GM18517 (cell line): ENCODE measurements around the gene NCAPH2.

Experiments
- ATAC-seq: cut with Tn5 transposase; IDR thresholded peaks from one replicate; pipeline ENCODE4 v1.9.1; 2021; ENCODE audit warnings: mild to moderate bottlenecking, moderate library complexity; ENCODE audit not compliant: unreplicated experiment

The NCAPH2 gene

GRCh38 chr22:50473855-50474671 lies 34.0 kb upstream of the NCAPH2 start:
- no peak for ATAC-seq

- no peak for ATAC-seq
Observed at GRCh38 chr22:50474710-50475651, 33.0 kb upstream of the NCAPH2 start, which contains the start of gene SBF1. SBF1 (minus strand) TSS chr22:50475035; CDS start chr22:50474840, 195 bp downstream.

GRCh38 chr22:50475652-50476002 lies 32.4 kb upstream of the NCAPH2 start:
- ATAC-seq, result no peak

GRCh38 chr22:50476868-50477267 lies 31.2 kb upstream of the NCAPH2 start:
- ATAC-seq, result no peak

GRCh38 chr22:50477923-50478322 lies 30.1 kb upstream of the NCAPH2 start:
- ATAC-seq, result no peak

GRCh38 chr22:50479721-50480120 lies 28.3 kb upstream of the NCAPH2 start:
- no peak for ATAC-seq

GRCh38 chr22:50481045-50481439 lies 27.0 kb upstream of the NCAPH2 start:
- ATAC-seq, result no peak

- ATAC-seq, result no peak
Observed at GRCh38 chr22:50481440-50482106, 26.5 kb upstream of the NCAPH2 start, which contains the start of gene ADM2. ADM2 (plus strand) TSS chr22:50481543; CDS start chr22:50481848, 305 bp downstream.

- ATAC-seq, result no peak
Observed at GRCh38 chr22:50482107-50483074, 25.6 kb upstream of the NCAPH2 start.

GRCh38 chr22:50483106-50483505 lies 24.9 kb upstream of the NCAPH2 start:
- ATAC-seq, result no peak

GRCh38 chr22:50483556-50483955 lies 24.5 kb upstream of the NCAPH2 start:
- no peak for ATAC-seq

GRCh38 chr22:50483977-50484853 lies 23.8 kb upstream of the NCAPH2 start:
- no peak for ATAC-seq

GRCh38 chr22:50485221-50486131 lies 22.5 kb upstream of the NCAPH2 start:
- ATAC-seq, result no peak

- no peak for ATAC-seq
Observed at GRCh38 chr22:50486561-50487289, 21.3 kb upstream of the NCAPH2 start, which contains the start of gene MIOX. MIOX (plus strand) TSS chr22:50486859; CDS start chr22:50486898, 39 bp downstream.

GRCh38 chr22:50487290-50488005 lies 20.6 kb upstream of the NCAPH2 start:
- no peak for ATAC-seq

GRCh38 chr22:50488006-50488677 lies 19.9 kb upstream of the NCAPH2 start:
- ATAC-seq, result no peak
